ENCODE data around the gene NEURL3. TPM values are rescaled to one million over a fixed set of nuclear protein-coding genes. Genes with fewer than 3 reads are reported as not detected.

Gene NEURL3
- total RNA-seq, 1 experiment from 2014 or later, result 4.2 TPM

DNA sequence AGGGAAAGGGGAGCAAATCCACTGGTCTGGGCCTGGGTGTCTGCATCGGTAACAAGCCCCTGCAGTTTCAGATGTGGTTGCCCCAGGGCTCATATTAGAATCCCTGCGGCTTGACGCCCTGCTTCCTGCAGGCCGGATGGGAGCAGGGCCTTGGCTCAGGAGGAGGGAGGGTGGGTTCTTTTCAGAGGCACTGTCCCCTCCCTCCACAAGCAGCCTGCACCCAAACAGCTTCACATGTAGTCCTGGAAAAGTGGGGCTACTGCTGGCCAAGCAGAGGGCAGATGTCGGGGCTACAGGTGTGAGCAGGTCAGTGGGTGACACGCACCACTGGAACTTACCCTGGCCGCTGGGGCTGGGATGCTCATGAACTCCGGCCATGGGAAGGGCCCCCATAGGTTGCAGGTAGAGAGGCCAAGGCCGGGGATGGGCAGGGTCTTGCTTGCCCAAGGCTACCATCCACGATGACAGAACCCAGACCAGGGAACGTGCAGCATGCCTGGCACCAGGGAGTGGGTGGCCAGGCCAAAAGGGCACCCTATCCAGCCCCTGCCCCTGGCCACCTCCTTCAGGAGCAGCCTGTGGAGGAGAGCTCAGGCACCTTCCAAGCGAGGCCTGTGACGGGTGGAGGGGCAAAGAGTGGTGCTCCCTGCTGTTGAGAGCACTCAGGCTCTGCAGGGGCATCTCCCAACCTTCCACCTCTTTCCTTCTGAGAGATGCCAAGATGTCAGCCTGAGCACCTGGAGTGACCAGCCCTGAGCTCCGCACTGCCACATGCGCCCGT is 48.2 kb upstream of the NEURL3 start:
- peaks cover 18% of the 10 kb centered on the region for H3K4me1 ChIP-seq
- no TSS peak for BruUV-seq (replicated peaks)
- peak in 1 of 2 experiments; percentile 33 for DNase-seq
- no peaks in the 10 kb centered on the region for H3K27me3 ChIP-seq (replicated peaks; ENCODE audit: control insufficient read depth, insufficient read depth, low read length)
- Mint-ChIP-seq H3K4me3 (ENCODE audit: unreplicated experiment) (no peak overlapping the region), H3K27ac (ENCODE audit: unreplicated experiment) (no peak overlapping the region), H3K36me3 (ENCODE audit: insufficient read depth, unreplicated experiment) (peaks cover 14% of the 10 kb centered on the region), H3K4me1 (ENCODE audit: low read depth, unreplicated experiment) (peaks cover 14% of the 10 kb centered on the region), H3K9me3 (ENCODE audit: unreplicated experiment) (peaks cover 5% of the 10 kb centered on the region), H3K27me3 (ENCODE audit: insufficient read depth, unreplicated experiment) (no peaks in the 10 kb centered on the region)
- CTCF ChIA-PET, result interaction anchor here (0.8 to 1.2 kb wide), 3 partner anchors 44 to 271 kb away, joined by 3 read pairs; no protein-coding TSS in a partner anchor
- no peak overlapping the region for H3K4me3 ChIP-seq (ENCODE audit: low read depth, low read length)
- POLR2A ChIA-PET, result no interaction called here
- intact Hi-C loops (cut with micrococcal nuclease; ENCODE audit: unreplicated experiment), result no loop called here
- H3K36me3 ChIP-seq (ENCODE audit: control insufficient read depth, insufficient read depth, low read length), result no peaks in the 10 kb centered on the region
- H3K9me3 ChIP-seq, result peaks cover 7% of the 10 kb centered on the region
- TF ChIP-seq, protein P1, sequence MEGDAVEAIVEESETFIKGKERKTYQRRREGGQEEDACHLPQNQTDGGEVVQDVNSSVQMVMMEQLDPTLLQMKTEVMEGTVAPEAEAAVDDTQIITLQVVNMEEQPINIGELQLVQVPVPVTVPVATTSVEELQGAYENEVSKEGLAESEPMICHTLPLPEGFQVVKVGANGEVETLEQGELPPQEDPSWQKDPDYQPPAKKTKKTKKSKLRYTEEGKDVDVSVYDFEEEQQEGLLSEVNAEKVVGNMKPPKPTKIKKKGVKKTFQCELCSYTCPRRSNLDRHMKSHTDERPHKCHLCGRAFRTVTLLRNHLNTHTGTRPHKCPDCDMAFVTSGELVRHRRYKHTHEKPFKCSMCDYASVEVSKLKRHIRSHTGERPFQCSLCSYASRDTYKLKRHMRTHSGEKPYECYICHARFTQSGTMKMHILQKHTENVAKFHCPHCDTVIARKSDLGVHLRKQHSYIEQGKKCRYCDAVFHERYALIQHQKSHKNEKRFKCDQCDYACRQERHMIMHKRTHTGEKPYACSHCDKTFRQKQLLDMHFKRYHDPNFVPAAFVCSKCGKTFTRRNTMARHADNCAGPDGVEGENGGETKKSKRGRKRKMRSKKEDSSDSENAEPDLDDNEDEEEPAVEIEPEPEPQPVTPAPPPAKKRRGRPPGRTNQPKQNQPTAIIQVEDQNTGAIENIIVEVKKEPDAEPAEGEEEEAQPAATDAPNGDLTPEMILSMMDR (IDR thresholded peaks at IDR 0.05; ENCODE audit: insufficient read depth in 1 of 2, low read depth in 1 of 2, low read length in 1 of 2, severe bottlenecking in 1 of 2, unreplicated experiment in 1 of 2), result no peak

DNA sequence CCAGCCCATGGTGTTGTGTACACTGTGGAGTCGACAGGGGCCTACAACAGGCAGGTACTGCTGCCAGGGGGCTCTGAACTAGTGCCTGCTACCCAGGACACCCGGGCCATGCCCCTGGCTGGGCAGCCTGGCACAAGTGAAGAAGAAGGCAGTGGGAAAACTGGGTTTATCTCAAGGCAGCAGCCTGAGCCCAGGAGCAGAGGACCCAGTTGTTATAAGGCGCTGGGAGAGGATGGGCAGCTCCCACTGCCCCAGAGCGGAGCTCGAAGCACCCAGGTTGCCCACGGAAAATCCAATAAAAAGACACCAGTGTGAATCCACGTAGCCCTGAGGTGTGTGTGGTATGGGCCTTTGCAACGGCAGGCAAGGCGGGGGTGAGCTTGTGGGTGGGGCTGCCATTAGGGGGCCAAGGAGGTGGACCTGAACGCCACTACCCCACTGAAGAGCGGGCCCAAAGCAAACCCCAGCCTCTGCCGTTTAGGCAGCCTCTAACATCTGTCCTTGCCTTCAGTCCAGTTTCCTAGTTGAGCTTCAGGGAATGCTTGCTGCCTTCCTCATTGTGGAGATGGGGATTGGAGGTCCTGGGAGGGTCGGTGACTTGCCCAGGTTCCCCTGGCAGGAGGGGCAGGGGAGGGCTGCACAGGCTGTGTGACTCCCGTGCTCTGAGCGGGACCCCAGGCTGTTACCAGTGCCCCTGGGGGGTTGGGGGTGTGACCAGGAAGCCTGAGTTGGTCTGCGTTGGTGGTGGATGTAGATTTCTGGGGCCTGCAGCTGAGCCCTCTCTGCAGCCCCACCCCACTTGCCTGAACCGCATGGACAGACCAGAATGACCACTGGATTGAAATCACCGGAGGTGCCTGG is 47.4 kb upstream of the NEURL3 start:
- H3K9me3 ChIP-seq, result peaks cover 7% of the 10 kb centered on the region
- DNase-seq, result peak in 1 of 2 experiments; percentile 26
- H3K27me3 ChIP-seq (replicated peaks; ENCODE audit: control insufficient read depth, insufficient read depth, low read length), result no peaks in the 10 kb centered on the region
- H3K4me1 Mint-ChIP-seq (ENCODE audit: low read depth, unreplicated experiment), result peaks cover 10% of the 10 kb centered on the region
- no peak overlapping the region for H3K4me3 Mint-ChIP-seq (ENCODE audit: unreplicated experiment)
- H3K9me3 Mint-ChIP-seq (ENCODE audit: unreplicated experiment), result no peaks in the 10 kb centered on the region
- peaks cover 18% of the 10 kb centered on the region for H3K4me1 ChIP-seq
- no peak overlapping the region for H3K27ac Mint-ChIP-seq (ENCODE audit: unreplicated experiment)
- ChIA-PET POLR2A (no interaction called here), CTCF (no interaction called here)
- no TSS peak for BruUV-seq (replicated peaks)
- intact Hi-C loops (cut with micrococcal nuclease; ENCODE audit: unreplicated experiment), result no loop called here
- no peaks in the 10 kb centered on the region for H3K27me3 Mint-ChIP-seq (ENCODE audit: insufficient read depth, unreplicated experiment)
- H3K4me3 ChIP-seq (ENCODE audit: low read depth, low read length), result no peak overlapping the region
- no peaks in the 10 kb centered on the region for H3K36me3 ChIP-seq (ENCODE audit: control insufficient read depth, insufficient read depth, low read length)
- TF ChIP-seq, protein P1 (IDR thresholded peaks at IDR 0.05; ENCODE audit: insufficient read depth in 1 of 2, low read depth in 1 of 2, low read length in 1 of 2, severe bottlenecking in 1 of 2, unreplicated experiment in 1 of 2), result no peak
- peaks cover 9% of the 10 kb centered on the region for H3K36me3 Mint-ChIP-seq (ENCODE audit: insufficient read depth, unreplicated experiment)

DNA sequence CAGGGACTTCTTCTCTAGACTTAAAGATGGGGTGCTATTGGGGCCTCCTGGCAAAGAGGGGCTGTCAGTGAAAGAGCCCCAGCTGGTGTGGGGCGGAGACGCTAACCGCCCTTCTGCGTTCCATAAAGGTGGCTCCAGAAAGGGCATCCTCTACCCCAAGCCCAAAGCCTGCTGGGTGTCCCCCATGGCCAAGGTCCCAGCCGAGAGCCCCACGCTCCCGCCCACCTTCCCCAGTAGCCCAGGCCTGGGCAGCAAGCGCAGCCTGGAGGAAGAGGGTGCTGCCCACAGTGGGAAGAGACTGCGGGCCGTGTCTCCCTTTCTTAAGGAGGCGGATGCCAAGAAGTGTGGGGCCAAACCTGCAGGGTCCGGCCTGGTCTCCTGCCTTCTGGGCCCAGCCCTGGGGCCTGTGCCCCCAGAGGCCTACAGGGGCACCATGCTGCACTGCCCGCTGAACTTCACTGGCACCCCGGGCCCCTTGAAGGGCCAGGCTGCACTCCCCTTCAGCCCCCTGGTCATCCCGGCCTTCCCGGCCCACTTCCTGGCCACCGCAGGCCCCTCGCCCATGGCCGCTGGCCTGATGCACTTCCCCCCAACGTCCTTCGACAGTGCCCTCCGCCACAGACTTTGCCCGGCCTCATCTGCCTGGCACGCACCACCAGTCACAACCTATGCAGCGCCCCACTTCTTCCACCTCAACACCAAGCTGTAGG is 46.6 kb upstream of the NEURL3 start:
- Mint-ChIP-seq H3K4me3 (ENCODE audit: unreplicated experiment) (no peak overlapping the region), H3K4me1 (ENCODE audit: low read depth, unreplicated experiment) (peaks cover 4% of the 10 kb centered on the region), H3K27me3 (ENCODE audit: insufficient read depth, unreplicated experiment) (no peaks in the 10 kb centered on the region), H3K9me3 (ENCODE audit: unreplicated experiment) (no peaks in the 10 kb centered on the region), H3K27ac (ENCODE audit: unreplicated experiment) (no peak overlapping the region), H3K36me3 (ENCODE audit: insufficient read depth, unreplicated experiment) (peaks cover 3% of the 10 kb centered on the region)
- no TSS peak for BruUV-seq (replicated peaks)
- Histone ChIP-seq H3K9me3 (no peaks in the 10 kb centered on the region), H3K4me1 (peaks cover 11% of the 10 kb centered on the region), H3K27me3 (replicated peaks; ENCODE audit: control insufficient read depth, insufficient read depth, low read length) (no peaks in the 10 kb centered on the region), H3K36me3 (ENCODE audit: control insufficient read depth, insufficient read depth, low read length) (no peaks in the 10 kb centered on the region), H3K4me3 (ENCODE audit: low read depth, low read length) (no peak overlapping the region)
- TF ChIP-seq, protein P1 (IDR thresholded peaks at IDR 0.05; ENCODE audit: insufficient read depth in 1 of 2, low read depth in 1 of 2, low read length in 1 of 2, severe bottlenecking in 1 of 2, unreplicated experiment in 1 of 2), result no peak
- intact Hi-C loops (cut with micrococcal nuclease; ENCODE audit: unreplicated experiment), result no loop called here
- CTCF ChIA-PET, result no interaction called here
- POLR2A ChIA-PET, result no interaction called here
- peak in 1 of 2 experiments; percentile 16 for DNase-seq
